HCT116 (cell line): ENCODE results near the gene SKI. TPM values are rescaled to one million over a fixed set of nuclear protein-coding genes. Genes with fewer than 3 reads are reported as not detected.

Source experiments
- ATAC-seq: fragments of 200-7000 bp; cut with Tn5 transposase; 2 replicates; pipeline ENCODE4 v1.9.1; 2020; ENCODE audit warnings: mild to moderate bottlenecking, moderate library complexity
- BruUV-seq: library from RNA; stranded (reverse); fragments of 400-500 nt; replicated peaks from 2 replicates; lab custom pipeline; 2021; lab: Mats Ljungman, UMichigan
- CTCF ChIA-PET: fragments of 300-600 bp; sonication (Branson Sonifier 250); formaldehyde crosslinking; loops from one replicate; lab custom pipeline; 2021; ENCODE audit warnings: antibody characterized with exemption; lab: Charles Lee
- POLR2A ChIA-PET: fragments of 300-600, 350-600 bp; sonication (Branson Sonifier 250); formaldehyde crosslinking; loops from one replicate; lab custom pipeline; 2021; ENCODE audit warnings: antibody characterized with exemption; lab: Charles Lee
- RAD21 ChIA-PET, 2 experiments: fragments of 300-600 bp; sonication (Branson Sonifier 250); formaldehyde crosslinking; loops; one replicate each; lab custom pipeline; 2023; ENCODE audit warnings: low total read pairs in 2 of 2; ENCODE audit not compliant: uncharacterized antibody in 2 of 2, unreplicated experiment in 2 of 2, low non-redundant PET in 1 of 2; lab: Charles Lee
- DNase-seq: peaks from one replicate; pipeline ENCODE4 v3.0.0-alpha.2; 2010; ENCODE audit warnings: low read depth, low spot score
- H2AFZ ChIP-seq: fragments of 200-600 bp; shearing (Covaris generic), sonication (generic); 2 replicates; pipeline ENCODE4 v1.6.1; 2017; ENCODE audit warnings: low read depth, mixed run types, mixed read lengths, antibody characterized with exemption, low read length; ENCODE audit not compliant: poor library complexity, severe bottlenecking
- H3K27ac ChIP-seq: 2 replicates; pipeline ENCODE4 v1.5.1; 2012; ENCODE audit warnings: low read depth, low read length
- H3K27me3 ChIP-seq: fragments of 200-600 bp; sonication (generic); 2 replicates; pipeline ENCODE4 v1.6.1; 2016; ENCODE audit warnings: mixed run types, low read length, mixed read lengths; ENCODE audit not compliant: insufficient read depth
- H3K36me3 ChIP-seq, 2 experiments: fragments of 200-500 bp in 1 of 2; fragments of 200-600 bp in 1 of 2; sonication (Bioruptor generic) in 1 of 2; sonication (generic) in 1 of 2; 2 replicates each; pipeline versions ENCODE4 v1.5.1 to v1.6.1; 2014 to 2016; ENCODE audit warnings: low read length in 2 of 2, inconsistent platforms in 1 of 2, mixed read lengths in 1 of 2, mixed run types in 1 of 2; ENCODE audit not compliant: insufficient read depth in 2 of 2, control insufficient read depth in 1 of 2
- H3K4me1 ChIP-seq, 2 experiments: fragments of 200-600 bp in 1 of 2; sonication (generic) in 1 of 2; 2 replicates each; pipeline versions ENCODE4 v1.5.1 to v1.6.1; 2012 to 2017; ENCODE audit warnings: low read length in 2 of 2, inconsistent platforms in 1 of 2, mild to moderate bottlenecking in 1 of 2, mixed read lengths in 1 of 2, mixed run types in 1 of 2, moderate library complexity in 1 of 2; ENCODE audit not compliant: insufficient read depth in 2 of 2, control insufficient read depth in 1 of 2
- H3K4me2 ChIP-seq: fragments of 200-600 bp; sonication (generic); 2 replicates; pipeline ENCODE4 v1.6.1; 2017; ENCODE audit warnings: mixed run types, low read length, mixed read lengths
- H3K4me3 ChIP-seq, 2 experiments: fragments of 200-600 bp in 1 of 2; sonication (generic) in 1 of 2; replicated peaks in 1 of 2; 2 replicates each; pipeline ENCODE4 v1.5.1; 2011 to 2016; ENCODE audit warnings: low read length in 2 of 2, control low read depth in 1 of 2, low read depth in 1 of 2, mild to moderate bottlenecking in 1 of 2, mixed read lengths in 1 of 2, mixed run types in 1 of 2
- H3K79me2 ChIP-seq: fragments of 200-600 bp; sonication (generic); 2 replicates; pipeline ENCODE4 v1.6.1; 2017; ENCODE audit warnings: mild to moderate bottlenecking, mixed run types, low read length, moderate library complexity, mixed read lengths; ENCODE audit not compliant: insufficient read depth
- H3K9ac ChIP-seq: fragments of 200-600 bp; sonication (generic); 2 replicates; pipeline ENCODE4 v1.6.1; 2016; ENCODE audit warnings: low read length, mixed read lengths
- H3K9me2 ChIP-seq: fragments of 200-600 bp; sonication (generic), shearing (Covaris generic); 2 replicates; pipeline ENCODE4 v1.6.1; 2017; ENCODE audit warnings: mixed run types, mild to moderate bottlenecking, moderate library complexity; ENCODE audit not compliant: insufficient read depth
- H3K9me3 ChIP-seq, 2 experiments: fragments of 200-500 bp in 1 of 2; fragments of 200-600 bp in 1 of 2; sonication (Bioruptor generic) in 1 of 2; sonication (generic) in 1 of 2; 2 replicates each; pipeline ENCODE4 v1.6.1; 2014 to 2017; ENCODE audit warnings: low read length in 2 of 2, mixed read lengths in 2 of 2, inconsistent platforms in 1 of 2, low read depth in 1 of 2, mild to moderate bottlenecking in 1 of 2, mixed run types in 1 of 2, moderate library complexity in 1 of 2; ENCODE audit not compliant: control insufficient read depth in 1 of 2, insufficient read depth in 1 of 2
- H4K20me1 ChIP-seq: fragments of 200-600 bp; sonication (generic), shearing (Covaris generic); 2 replicates; pipeline ENCODE4 v1.6.1; 2017; ENCODE audit warnings: mixed run types, mild to moderate bottlenecking, moderate library complexity; ENCODE audit not compliant: insufficient read depth
- CBX3 ChIP-seq: IDR thresholded peaks from 2 replicates; pipeline ENCODE4 v1.6.1; 2012; ENCODE audit warnings: low read depth
- CEBPB ChIP-seq: IDR thresholded peaks from 2 replicates; pipeline ENCODE4 v1.6.1; 2012; ENCODE audit warnings: low read depth
- CTCF ChIP-seq, 3 experiments: fragments of 200-600 bp in 1 of 3; sonication (generic) in 1 of 3; IDR thresholded peaks in 2 of 3; conservative IDR thresholded peaks in 1 of 3; 2 replicates each; pipeline ENCODE4 v1.5.1; 2012 to 2017; ENCODE audit warnings: low read depth in 2 of 3, low read length in 2 of 3, antibody characterized with exemption in 1 of 3, borderline replicate concordance in 1 of 3, control low read depth in 1 of 3, mild to moderate bottlenecking in 1 of 3, mixed read lengths in 1 of 3, mixed run types in 1 of 3, moderate library complexity in 1 of 3; ENCODE audit not compliant: insufficient read depth in 1 of 3
- EGR1 ChIP-seq: IDR thresholded peaks from 2 replicates; pipeline ENCODE4 v1.6.1; 2012; ENCODE audit warnings: low read depth
- ELF1 ChIP-seq: IDR thresholded peaks from 2 replicates; pipeline ENCODE4 v1.6.1; 2012; ENCODE audit warnings: low read depth, borderline replicate concordance
- EZH2phosphoT487 ChIP-seq: fragments of 200-600 bp; IDR thresholded peaks from 2 replicates; pipeline ENCODE4 v1.6.1; 2018; ENCODE audit warnings: antibody characterized with exemption, borderline replicate concordance
- POLR2A ChIP-seq: IDR thresholded peaks from 2 replicates; pipeline ENCODE4 v1.7.0; 2011; ENCODE audit warnings: borderline replicate concordance; ENCODE audit not compliant: insufficient read depth, insufficient read length; ENCODE audit errors: extremely low read depth
- POLR2AphosphoS5 ChIP-seq: IDR thresholded peaks from 2 replicates; pipeline ENCODE4 v1.6.1; 2011; ENCODE audit warnings: mild to moderate bottlenecking, low read depth, low read length, moderate library complexity
- SIN3A ChIP-seq: IDR thresholded peaks from 2 replicates; pipeline ENCODE4 v1.6.1; 2012; ENCODE audit warnings: low read depth
- SP1 ChIP-seq: IDR thresholded peaks from 2 replicates; pipeline ENCODE4 v1.6.1; 2012; ENCODE audit warnings: low read depth
- SRF ChIP-seq: IDR thresholded peaks from 2 replicates; pipeline ENCODE4 v1.6.1; 2012; ENCODE audit warnings: low read depth
- TCF7L2 ChIP-seq: IDR thresholded peaks from 2 replicates; pipeline ENCODE4 v1.7.0; 2011; ENCODE audit warnings: borderline replicate concordance, inconsistent platforms; ENCODE audit not compliant: insufficient read depth, insufficient read length; ENCODE audit errors: extremely low read depth
- YY1 ChIP-seq: IDR thresholded peaks from 2 replicates; pipeline ENCODE4 v1.6.1; 2011; ENCODE audit warnings: low read length, low read depth, moderate library complexity, mild to moderate bottlenecking; ENCODE audit not compliant: insufficient replicate concordance; ENCODE audit errors: extremely low read depth
- ZFX ChIP-seq: fragments of 450-650 bp; IDR thresholded peaks from 2 replicates; pipeline ENCODE4 v1.6.1; 2017
- ZNF274 ChIP-seq: fragments of 200-500 bp; sonication (Bioruptor generic); IDR thresholded peaks from 2 replicates; pipeline ENCODE4 v1.6.1; 2014; ENCODE audit warnings: mild to moderate bottlenecking, low read depth, low read length, inconsistent platforms
- intact Hi-C: fragments of 100-400 bp; cut with micrococcal nuclease; formaldehyde crosslinking; loops from 2 replicates; pipeline ENCODE4 v1.10.0; 2022
- total RNA-seq: library from RNA; stranded (reverse); gene quantifications from one replicate; pipeline ENCODE4 v1.2.1, GENCODE V29; 2021; ENCODE audit not compliant: unreplicated experiment
- TF ChIP-seq, protein P1 (sequence below): IDR thresholded peaks from 2 replicates; pipeline ENCODE4 v1.6.1; 2012
- TF ChIP-seq, protein P2 (sequence below): IDR thresholded peaks from 2 replicates; pipeline ENCODE4 v1.6.1; 2011; ENCODE audit warnings: mild to moderate bottlenecking, low read length, moderate library complexity; ENCODE audit not compliant: insufficient replicate concordance; ENCODE audit errors: extremely low read depth
- TF ChIP-seq, protein P3 (sequence below): IDR thresholded peaks from 2 replicates; pipeline ENCODE4 v1.6.1; 2012

The SKI gene
- total RNA-seq, 1 experiment from 2014 or later = 56.2 TPM

DNA sequence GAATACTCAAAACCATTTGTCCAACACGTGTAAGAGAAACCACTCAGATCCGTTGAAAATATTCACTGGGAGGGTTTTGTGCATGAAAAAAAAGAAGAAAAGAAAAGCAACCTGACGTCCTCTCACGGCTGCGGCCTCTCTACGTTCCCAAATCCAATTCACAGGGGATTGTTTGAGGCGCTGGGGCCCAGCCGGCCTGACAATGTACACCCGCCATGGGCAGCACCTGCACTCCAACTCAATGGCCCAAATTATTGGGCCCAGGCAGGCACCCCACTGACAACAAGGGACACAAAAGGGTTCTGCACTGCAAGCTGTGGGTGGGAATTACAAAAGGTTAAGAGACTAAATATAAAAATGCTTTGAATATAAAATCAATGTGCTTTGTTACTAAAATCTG lies 121.7 kb downstream of the SKI start:
- Histone ChIP-seq H3K36me3 (no peaks in the 10 kb centered on the region), H2AFZ (no peak overlapping the region), H3K4me2 (no peak overlapping the region), H4K20me1 (no peaks in the 10 kb centered on the region), H3K4me3 (no peak overlapping the region), H3K27ac (no peak overlapping the region), H3K9me2 (no peaks in the 10 kb centered on the region), H3K27me3 (no peaks in the 10 kb centered on the region), H3K79me2 (no peaks in the 10 kb centered on the region)
- intact Hi-C loops = no loop called here
- ChIA-PET POLR2A (no interaction called here), CTCF (no interaction called here)
- BruUV-seq = no TSS peak
- no peak for DNase-seq
- TF ChIP-seq CEBPB (no peak), ZNF274 (no peak), SP1 (no peak), EZH2phosphoT487 (no peak), EGR1 (no peak), CBX3 (no peak), ZFX (no peak), SRF (no peak), POLR2AphosphoS5 (no peak), TCF7L2 (no peak), SIN3A (no peak), POLR2A (no peak), CTCF (IDR thresholded peaks at IDR 0.05 in 2 of 3, conservative IDR thresholded peaks at IDR 0.05 in 1 of 3; ENCODE audit: borderline replicate concordance in 1 of 3, insufficient read depth in 1 of 3, low read depth in 2 of 3, low read length in 2 of 3) (no peak), ELF1 (no peak), YY1 (no peak)
- TF ChIP-seq, protein P1, sequence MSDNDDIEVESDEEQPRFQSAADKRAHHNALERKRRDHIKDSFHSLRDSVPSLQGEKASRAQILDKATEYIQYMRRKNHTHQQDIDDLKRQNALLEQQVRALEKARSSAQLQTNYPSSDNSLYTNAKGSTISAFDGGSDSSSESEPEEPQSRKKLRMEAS = no peak
- TF ChIP-seq, protein P2, sequence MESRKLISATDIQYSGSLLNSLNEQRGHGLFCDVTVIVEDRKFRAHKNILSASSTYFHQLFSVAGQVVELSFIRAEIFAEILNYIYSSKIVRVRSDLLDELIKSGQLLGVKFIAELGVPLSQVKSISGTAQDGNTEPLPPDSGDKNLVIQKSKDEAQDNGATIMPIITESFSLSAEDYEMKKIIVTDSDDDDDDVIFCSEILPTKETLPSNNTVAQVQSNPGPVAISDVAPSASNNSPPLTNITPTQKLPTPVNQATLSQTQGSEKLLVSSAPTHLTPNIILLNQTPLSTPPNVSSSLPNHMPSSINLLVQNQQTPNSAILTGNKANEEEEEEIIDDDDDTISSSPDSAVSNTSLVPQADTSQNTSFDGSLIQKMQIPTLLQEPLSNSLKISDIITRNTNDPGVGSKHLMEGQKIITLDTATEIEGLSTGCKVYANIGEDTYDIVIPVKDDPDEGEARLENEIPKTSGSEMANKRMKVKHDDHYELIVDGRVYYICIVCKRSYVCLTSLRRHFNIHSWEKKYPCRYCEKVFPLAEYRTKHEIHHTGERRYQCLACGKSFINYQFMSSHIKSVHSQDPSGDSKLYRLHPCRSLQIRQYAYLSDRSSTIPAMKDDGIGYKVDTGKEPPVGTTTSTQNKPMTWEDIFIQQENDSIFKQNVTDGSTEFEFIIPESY = no peak
- TF ChIP-seq, protein P3, sequence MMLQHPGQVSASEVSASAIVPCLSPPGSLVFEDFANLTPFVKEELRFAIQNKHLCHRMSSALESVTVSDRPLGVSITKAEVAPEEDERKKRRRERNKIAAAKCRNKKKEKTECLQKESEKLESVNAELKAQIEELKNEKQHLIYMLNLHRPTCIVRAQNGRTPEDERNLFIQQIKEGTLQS = no peak
- TF ChIP-seq, all 23 proteins: peak for 0
- Histone ChIP-seq H3K4me1 (no peaks in the 10 kb centered on the region), H3K9ac (no peak overlapping the region), H3K9me3 (no peaks in the 10 kb centered on the region)
- no peak for ATAC-seq
- RAD21 ChIA-PET = no interaction called here
